BLaER1 treated with 17β-estradiol and CSF1 and Interleukin-3, amounts not matched to agents 10 nM and 100 nM (cell line): Measurements from ENCODE around the gene AP3B1.
A peak's percentile ranks its signal among the peaks of the same experiment; 100 is the strongest.

Experiments
- H3K27ac ChIP-seq, 11 experiments: shearing (Covaris generic); formaldehyde crosslinking; 2 replicates each; pipeline ENCODE4 v1.8.1; 2022
- H3K27me3 ChIP-seq, 11 experiments: shearing (Covaris generic); formaldehyde crosslinking; 2 replicates each; pipeline ENCODE4 v1.8.1; 2022
- H3K36me3 ChIP-seq, 11 experiments: shearing (Covaris generic); formaldehyde crosslinking; 2 replicates each; pipeline ENCODE4 v1.8.1; 2022
- H3K4me1 ChIP-seq, 10 experiments: shearing (Covaris generic); formaldehyde crosslinking; 2 replicates each; pipeline ENCODE4 v1.8.1; 2022
- H3K4me2 ChIP-seq, 11 experiments: shearing (Covaris generic); formaldehyde crosslinking; 2 replicates each; pipeline ENCODE4 v1.8.1; 2022
- H3K4me3 ChIP-seq, 10 experiments: shearing (Covaris generic); formaldehyde crosslinking; 2 replicates each; pipeline ENCODE4 v1.8.1; 2022
- H3K9ac ChIP-seq, 11 experiments: shearing (Covaris generic); formaldehyde crosslinking; 2 replicates each; pipeline ENCODE4 v1.8.1; 2022
- H3K9me3 ChIP-seq, 11 experiments: shearing (Covaris generic); formaldehyde crosslinking; replicated peaks in 1 of 11; 2 replicates each; pipeline ENCODE4 v1.8.1; 2022
- H4K20me1 ChIP-seq, 11 experiments: shearing (Covaris generic); formaldehyde crosslinking; 2 replicates each; pipeline ENCODE4 v1.8.1; 2022
- Cebpa-rat ChIP-seq, 11 experiments: shearing (Covaris generic); IDR thresholded peaks; 2 replicates each; pipeline ENCODE4 v1.8.1; 2022

The AP3B1 gene

DNA sequence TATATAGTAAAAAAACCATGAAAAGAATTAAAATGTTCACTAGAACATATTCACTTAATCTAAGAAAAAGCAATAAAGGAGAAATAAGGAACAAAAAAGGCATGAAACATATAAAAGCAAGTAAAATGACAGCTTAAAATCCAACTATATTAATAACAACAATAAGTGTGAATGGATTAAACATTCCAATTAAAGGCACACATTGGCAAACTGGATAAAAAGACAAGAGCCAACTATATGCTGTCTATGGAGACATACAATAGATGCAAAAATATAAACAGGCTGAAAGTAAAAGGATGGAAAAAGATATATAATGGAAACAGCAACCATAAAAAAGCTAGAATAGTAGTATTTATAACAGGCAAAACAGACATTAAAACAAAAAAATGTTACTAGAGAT, 70.1 kb downstream of the AP3B1 start:
- Histone ChIP-seq H3K27me3 (no peaks in the 10 kb centered on the region), H3K36me3 (peaks cover 27 to 64% (median 55%) of the 10 kb centered on the region in 11 experiments), H3K9ac (no peak overlapping the region), H4K20me1 (peaks cover 0 to 56% (median 4%) of the 10 kb centered on the region in 11 experiments; a peak in 7 of 22 replicates), H3K9me3 (peaks cover 0 to 10% (median 0%) of the 10 kb centered on the region in 11 experiments; a peak in 6 of 22 replicates), H3K27ac (no peak overlapping the region), H3K4me3 (no peak overlapping the region), H3K4me2 (no peak overlapping the region), H3K4me1 (peaks cover 8 to 25% (median 15%) of the 10 kb centered on the region in 10 experiments)
- no peak for TF ChIP-seq Cebpa-rat (IDR thresholded peaks at IDR 0.05)

DNA sequence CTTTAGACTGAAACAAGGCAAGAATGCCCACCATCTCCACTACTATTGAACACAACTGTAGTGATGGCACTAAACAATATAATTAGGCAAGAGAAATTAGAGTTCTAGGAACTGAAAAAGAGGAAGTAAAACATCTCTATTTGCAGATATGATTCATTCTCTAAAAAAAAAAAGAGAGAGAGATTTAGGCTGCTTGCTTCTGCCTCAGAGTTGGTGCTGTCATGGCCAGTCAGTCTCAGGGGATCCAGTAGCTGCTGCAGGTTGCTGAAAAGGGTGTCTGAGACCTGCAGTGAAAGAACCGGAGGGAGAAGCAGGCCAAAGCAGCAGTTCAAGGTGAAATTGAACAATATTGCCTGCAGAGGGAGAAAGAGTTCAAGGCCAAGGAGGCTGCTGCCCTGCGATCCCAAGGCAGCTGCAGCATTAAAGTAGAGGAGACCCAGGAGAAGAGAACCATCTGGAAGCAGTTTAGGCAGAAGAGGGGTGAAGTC, 72.5 kb downstream of the AP3B1 start:
- peaks cover 8 to 25% (median 15%) of the 10 kb centered on the region in 10 experiments for H3K4me1 ChIP-seq
- H3K9ac ChIP-seq: 0 out of 22 replicates have a peak overlapping the region, but pooled peaks of 2 of the 11 experiments have one; percentile 14 to 17
- peaks cover 0 to 32% (median 0%) of the 10 kb centered on the region in 11 experiments; a peak in 5 of 22 replicates for H4K20me1 ChIP-seq
- H3K4me3 ChIP-seq: no peak overlapping the region
- peaks cover 21 to 62% (median 46%) of the 10 kb centered on the region in 11 experiments for H3K36me3 ChIP-seq
- H3K27me3 ChIP-seq: no peaks in the 10 kb centered on the region
- TF ChIP-seq Cebpa-rat (IDR thresholded peaks at IDR 0.05): no peak
- H3K9me3 ChIP-seq: peaks cover 0 to 10% (median 0%) of the 10 kb centered on the region in 11 experiments; a peak in 6 of 22 replicates
- H3K4me2 ChIP-seq: peak overlapping the region; percentile 19 to 78 (median 50); a peak in 20 of 22 replicates
- H3K27ac ChIP-seq: peak overlapping the region in 5 of 11 experiments; percentile 0 to 52 (median 18); a peak in 6 of 22 replicates

- Histone ChIP-seq H3K4me2 (peak overlapping the region in 6 of 11 experiments; percentile 19 to 68 (median 54); a peak in 9 of 22 replicates), H3K9ac (no peak overlapping the region), H3K4me1 (peaks cover 8 to 25% (median 15%) of the 10 kb centered on the region in 10 experiments), H3K4me3 (no peak overlapping the region), H3K36me3 (peaks cover 20 to 58% (median 41%) of the 10 kb centered on the region in 11 experiments), H4K20me1 (peaks cover 0 to 30% (median 0%) of the 10 kb centered on the region in 11 experiments; a peak in 5 of 22 replicates), H3K27ac (peak overlapping the region in 3 of 11 experiments; percentile 18 to 52 (median 30); a peak in 3 of 22 replicates), H3K9me3 (peaks cover 0 to 10% (median 0%) of the 10 kb centered on the region in 11 experiments; a peak in 6 of 22 replicates), H3K27me3 (no peaks in the 10 kb centered on the region)
- no peak for TF ChIP-seq Cebpa-rat (IDR thresholded peaks at IDR 0.05)
Measured at GRCh38 chr5:78221467-78221866, 73.0 kb downstream of the AP3B1 start.

GRCh38 chr5:78215972-78216371, 78.5 kb downstream of the AP3B1 start:
- Histone ChIP-seq H3K9ac (no peak overlapping the region), H3K9me3 (peaks cover 0 to 5% (median 0%) of the 10 kb centered on the region in 11 experiments; a peak in 3 of 22 replicates), H3K36me3 (peaks cover 31 to 75% (median 39%) of the 10 kb centered on the region in 11 experiments), H3K4me3 (no peak overlapping the region), H3K27me3 (no peaks in the 10 kb centered on the region), H3K27ac (no peak overlapping the region), H4K20me1 (peaks cover 0 to 12% (median 0%) of the 10 kb centered on the region in 11 experiments; a peak in 1 of 22 replicates), H3K4me2 (no peak overlapping the region), H3K4me1 (0 out of 20 replicates have a peak, but pooled peaks cover 0 to under 1% (median 0%) of the 10 kb centered on the region in 10 experiments)
- TF ChIP-seq Cebpa-rat (IDR thresholded peaks at IDR 0.05): no peak

DNA sequence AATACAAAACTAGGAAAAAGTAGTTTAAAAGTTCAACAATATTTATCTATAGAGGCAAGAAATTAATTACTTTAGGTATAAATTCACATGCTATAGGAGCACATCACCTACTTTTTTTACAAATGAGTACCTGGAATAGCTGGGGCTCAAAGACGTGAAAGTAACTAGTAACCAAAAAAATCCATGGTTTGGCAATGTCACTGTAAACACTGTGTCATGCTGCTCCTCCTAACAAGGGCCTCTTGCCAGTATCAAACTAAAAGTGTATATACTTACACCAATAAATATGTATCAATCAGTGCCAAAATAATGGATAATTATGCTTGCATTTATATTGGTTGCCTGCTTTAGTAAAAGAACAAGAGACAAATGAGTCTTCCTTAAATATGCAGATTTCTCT, 78.9 kb downstream of the AP3B1 start:
- Histone ChIP-seq H3K4me2 (no peak overlapping the region), H3K27me3 (no peaks in the 10 kb centered on the region), H3K9ac (no peak overlapping the region), H3K27ac (no peak overlapping the region), H3K9me3 (0 out of 22 replicates have a peak, but pooled peaks cover 0 to under 1% (median 0%) of the 10 kb centered on the region in 11 experiments), H3K36me3 (peaks cover 27 to 75% (median 35%) of the 10 kb centered on the region in 11 experiments), H3K4me1 (no peaks in the 10 kb centered on the region), H3K4me3 (no peak overlapping the region), H4K20me1 (peaks cover 0 to 12% (median 0%) of the 10 kb centered on the region in 11 experiments; a peak in 1 of 22 replicates)
- no peak for TF ChIP-seq Cebpa-rat (IDR thresholded peaks at IDR 0.05)

DNA sequence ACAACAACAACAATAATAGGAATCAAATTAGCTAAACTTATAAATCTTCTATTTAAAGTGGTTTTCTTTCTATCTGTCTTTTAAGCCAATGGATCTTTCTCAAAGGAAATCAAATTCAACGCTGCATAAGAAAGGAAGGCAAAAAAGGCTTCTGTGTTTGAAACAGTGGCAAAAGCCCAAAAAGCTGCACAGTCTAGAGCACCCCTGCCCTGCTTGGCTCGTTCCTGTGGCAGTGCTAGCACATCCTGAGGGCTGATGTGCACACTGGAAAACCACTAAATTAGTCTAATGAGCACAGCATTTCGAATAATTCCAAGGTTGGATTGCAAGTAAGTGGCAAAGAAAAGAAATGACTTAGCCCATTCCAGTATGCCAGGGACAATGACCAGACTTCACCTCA, 80.7 kb downstream of the AP3B1 start:
- no peak for TF ChIP-seq Cebpa-rat (IDR thresholded peaks at IDR 0.05)
- no peaks in the 10 kb centered on the region for H3K27me3 ChIP-seq
- H3K9ac ChIP-seq: no peak overlapping the region
- peaks cover 17 to 75% (median 31%) of the 10 kb centered on the region in 11 experiments; a peak in 21 of 22 replicates for H3K36me3 ChIP-seq
- H3K27ac ChIP-seq: no peak overlapping the region
- no peaks in the 10 kb centered on the region for H3K9me3 ChIP-seq
- no peaks in the 10 kb centered on the region for H3K4me1 ChIP-seq
- no peak overlapping the region for H3K4me3 ChIP-seq
- no peak overlapping the region for H3K4me2 ChIP-seq
- H4K20me1 ChIP-seq: peaks cover 0 to 12% (median 0%) of the 10 kb centered on the region in 11 experiments; a peak in 1 of 22 replicates

GRCh38 chr5:78211052-78211451, 83.4 kb downstream of the AP3B1 start:
- Histone ChIP-seq H3K4me1 (no peaks in the 10 kb centered on the region), H3K4me2 (no peak overlapping the region), H3K9ac (no peak overlapping the region), H3K4me3 (no peak overlapping the region), H4K20me1 (peaks cover 0 to 12% (median 0%) of the 10 kb centered on the region in 11 experiments; a peak in 1 of 22 replicates), H3K27me3 (no peaks in the 10 kb centered on the region), H3K36me3 (peaks cover 32 to 87% (median 50%) of the 10 kb centered on the region in 11 experiments), H3K27ac (no peak overlapping the region), H3K9me3 (peaks cover 0 to 5% (median 0%) of the 10 kb centered on the region in 11 experiments; a peak in 1 of 22 replicates)
- no peak for TF ChIP-seq Cebpa-rat (IDR thresholded peaks at IDR 0.05)

GRCh38 chr5:78204241-78204640, 90.3 kb downstream of the AP3B1 start:
- H3K4me3 ChIP-seq: no peak overlapping the region
- peaks cover 0 to 3% (median 0%) of the 10 kb centered on the region in 11 experiments; a peak in 1 of 22 replicates for H4K20me1 ChIP-seq
- H3K27ac ChIP-seq: no peak overlapping the region
- no peak overlapping the region for H3K9ac ChIP-seq
- no peak for TF ChIP-seq Cebpa-rat (IDR thresholded peaks at IDR 0.05)
- H3K4me1 ChIP-seq: no peaks in the 10 kb centered on the region
- H3K4me2 ChIP-seq: no peak overlapping the region
- H3K36me3 ChIP-seq: peaks cover 50 to 95% (median 74%) of the 10 kb centered on the region in 11 experiments
- no peaks in the 10 kb centered on the region for H3K27me3 ChIP-seq
- H3K9me3 ChIP-seq: peaks cover 11 to 29% (median 23%) of the 10 kb centered on the region in 11 experiments; a peak in 20 of 22 replicates

DNA sequence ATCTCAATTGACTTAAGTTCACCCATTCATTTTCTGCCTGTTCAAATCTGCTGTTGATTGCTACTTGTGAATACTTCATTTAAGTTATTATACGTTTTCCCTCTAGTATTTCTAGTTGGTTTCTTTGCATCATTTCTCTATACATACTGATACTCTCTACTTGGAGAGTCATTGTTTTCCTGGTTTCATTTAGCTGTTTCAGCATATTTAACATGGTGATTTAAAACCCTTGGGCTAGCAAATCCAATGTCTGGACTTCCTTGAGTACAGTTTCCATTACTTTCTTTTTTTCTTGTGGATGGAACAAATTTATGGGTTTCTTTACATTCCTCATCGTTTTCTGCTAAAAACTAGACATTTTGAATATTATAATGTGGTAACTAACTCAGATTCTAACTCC, 90.7 kb downstream of the AP3B1 start:
- Histone ChIP-seq H4K20me1 (peaks cover 0 to 6% (median 0%) of the 10 kb centered on the region in 11 experiments; a peak in 1 of 22 replicates), H3K4me2 (no peak overlapping the region), H3K9me3 (peaks cover 11 to 29% (median 23%) of the 10 kb centered on the region in 11 experiments; a peak in 20 of 22 replicates), H3K27ac (no peak overlapping the region), H3K36me3 (peaks cover 49 to 95% (median 76%) of the 10 kb centered on the region in 11 experiments), H3K4me3 (no peak overlapping the region), H3K27me3 (no peaks in the 10 kb centered on the region), H3K4me1 (no peaks in the 10 kb centered on the region), H3K9ac (no peak overlapping the region)
- no peak for TF ChIP-seq Cebpa-rat (IDR thresholded peaks at IDR 0.05)
